ENCODE results near the gene PAXIP1.

DNA sequence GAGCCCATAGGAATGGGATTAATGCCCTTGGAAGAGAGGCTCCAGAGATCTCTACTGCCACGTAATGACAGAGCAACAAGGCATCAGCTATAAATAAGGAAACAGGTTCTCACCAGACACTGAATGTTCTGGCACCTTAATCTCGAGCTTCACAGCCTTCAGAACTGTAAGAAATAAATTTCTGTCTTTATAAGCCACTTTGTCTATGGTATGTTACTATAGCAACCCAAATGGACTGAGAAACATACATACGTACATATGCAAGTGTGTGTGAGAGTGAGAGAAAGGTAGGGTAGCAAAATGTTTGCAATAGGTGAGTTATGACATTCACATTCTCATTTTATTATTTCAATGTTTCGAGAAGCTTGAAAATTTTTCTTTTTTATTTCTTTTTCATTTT is 45.1 kb upstream of the PAXIP1 start:
- TF ChIP-seq, protein P1, sequence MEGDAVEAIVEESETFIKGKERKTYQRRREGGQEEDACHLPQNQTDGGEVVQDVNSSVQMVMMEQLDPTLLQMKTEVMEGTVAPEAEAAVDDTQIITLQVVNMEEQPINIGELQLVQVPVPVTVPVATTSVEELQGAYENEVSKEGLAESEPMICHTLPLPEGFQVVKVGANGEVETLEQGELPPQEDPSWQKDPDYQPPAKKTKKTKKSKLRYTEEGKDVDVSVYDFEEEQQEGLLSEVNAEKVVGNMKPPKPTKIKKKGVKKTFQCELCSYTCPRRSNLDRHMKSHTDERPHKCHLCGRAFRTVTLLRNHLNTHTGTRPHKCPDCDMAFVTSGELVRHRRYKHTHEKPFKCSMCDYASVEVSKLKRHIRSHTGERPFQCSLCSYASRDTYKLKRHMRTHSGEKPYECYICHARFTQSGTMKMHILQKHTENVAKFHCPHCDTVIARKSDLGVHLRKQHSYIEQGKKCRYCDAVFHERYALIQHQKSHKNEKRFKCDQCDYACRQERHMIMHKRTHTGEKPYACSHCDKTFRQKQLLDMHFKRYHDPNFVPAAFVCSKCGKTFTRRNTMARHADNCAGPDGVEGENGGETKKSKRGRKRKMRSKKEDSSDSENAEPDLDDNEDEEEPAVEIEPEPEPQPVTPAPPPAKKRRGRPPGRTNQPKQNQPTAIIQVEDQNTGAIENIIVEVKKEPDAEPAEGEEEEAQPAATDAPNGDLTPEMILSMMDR (IDR thresholded peaks at IDR 0.05): no peak
- TF ChIP-seq POLR2A (IDR thresholded peaks at IDR 0.05): no peak

Data from vagina (tissue), 2 donors.